ENCODE results near the gene GIMAP5.

- no peak for TF ChIP-seq GATA2 (IDR thresholded peaks at IDR 0.05; ENCODE audit: low read depth, low read length)
- no peak for TF ChIP-seq GATA3 (IDR thresholded peaks at IDR 0.05; ENCODE audit: low read depth, low read length)
Measured at GRCh38 chr7:150778738-150779301, 41.6 kb downstream of the GIMAP5 start.

All from SH-SY5Y (cell line).